HG03342 (cell line): ENCODE measurements around the gene LARGE2.
A peak's percentile ranks its signal among the peaks of the same experiment; 100 is the strongest.
"Not testable (repeated sequence)": the region's sequence is repeated elsewhere in the genome, so short reads cannot be mapped to it uniquely, and the experiment has no call there.

ENCODE experiments used
- ATAC-seq: cut with Tn5 transposase; IDR thresholded peaks from one replicate; pipeline ENCODE4 v1.9.1; 2021; ENCODE audit warnings: mild to moderate bottlenecking, moderate library complexity; ENCODE audit not compliant: unreplicated experiment

LARGE2 gene

DNA sequence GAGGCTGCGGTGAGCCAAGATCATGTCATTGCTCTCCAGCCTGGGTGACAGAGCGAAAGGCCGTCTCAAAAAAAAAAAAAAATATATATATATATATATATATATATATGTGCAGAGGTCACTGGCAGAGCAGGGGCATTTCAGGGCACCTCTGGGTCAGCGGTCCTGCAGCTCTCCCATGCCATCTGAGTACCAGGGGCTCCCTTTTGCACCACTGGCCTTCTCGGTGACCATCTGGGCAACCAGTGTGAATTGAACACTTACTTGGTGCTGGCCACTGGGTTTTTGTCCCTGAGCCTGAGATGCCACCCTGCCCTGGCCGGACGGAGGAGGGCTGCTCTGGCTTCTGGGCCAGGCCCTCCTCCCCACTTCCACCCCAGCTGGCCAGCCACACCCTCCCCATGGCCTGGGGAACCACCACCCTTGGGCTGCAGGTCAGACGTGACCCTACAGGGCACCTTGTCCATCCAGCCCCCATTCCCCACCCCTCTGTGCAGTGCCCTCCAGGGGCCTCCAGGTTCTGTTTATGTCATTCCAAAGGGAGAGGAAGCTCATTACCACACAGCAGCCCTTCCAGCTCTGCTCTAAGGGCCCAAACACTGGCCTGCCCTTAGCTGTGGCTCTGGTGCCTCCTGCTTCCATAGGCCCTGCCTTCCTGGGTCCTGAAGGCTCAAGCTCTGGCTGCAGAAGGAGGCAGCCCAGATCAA lies 26.8 kb upstream of the LARGE2 start:
- ATAC-seq, result no peak

DNA sequence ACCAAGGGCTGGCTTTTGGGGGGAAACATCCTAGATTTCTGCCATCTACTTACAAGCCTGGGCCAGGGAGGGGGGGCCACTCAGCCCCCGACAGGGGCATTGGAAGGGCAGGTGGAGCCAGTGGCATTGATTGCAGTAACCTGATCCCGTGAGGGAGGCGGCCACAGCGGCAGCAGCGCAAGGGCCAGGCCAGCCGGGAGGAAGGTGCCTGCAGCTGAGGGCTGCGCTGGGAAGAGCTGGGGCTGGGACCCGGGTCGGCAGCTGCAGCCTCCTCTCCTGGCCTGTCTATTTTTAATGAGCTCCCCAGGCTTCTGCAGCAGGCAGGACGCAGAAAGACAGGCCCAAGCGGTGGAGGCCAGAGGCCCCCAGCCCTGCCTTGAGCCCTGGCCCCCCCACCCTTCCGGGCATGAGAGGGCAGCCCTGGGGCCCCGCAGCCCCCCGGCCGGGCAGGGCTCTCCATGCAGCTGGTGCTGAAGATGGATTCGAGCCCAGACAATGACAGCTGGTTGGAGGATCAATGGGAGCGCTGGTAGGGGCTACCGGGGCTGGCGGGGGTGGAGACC lies 26.0 kb upstream of the LARGE2 start:
- no peak for ATAC-seq

DNA sequence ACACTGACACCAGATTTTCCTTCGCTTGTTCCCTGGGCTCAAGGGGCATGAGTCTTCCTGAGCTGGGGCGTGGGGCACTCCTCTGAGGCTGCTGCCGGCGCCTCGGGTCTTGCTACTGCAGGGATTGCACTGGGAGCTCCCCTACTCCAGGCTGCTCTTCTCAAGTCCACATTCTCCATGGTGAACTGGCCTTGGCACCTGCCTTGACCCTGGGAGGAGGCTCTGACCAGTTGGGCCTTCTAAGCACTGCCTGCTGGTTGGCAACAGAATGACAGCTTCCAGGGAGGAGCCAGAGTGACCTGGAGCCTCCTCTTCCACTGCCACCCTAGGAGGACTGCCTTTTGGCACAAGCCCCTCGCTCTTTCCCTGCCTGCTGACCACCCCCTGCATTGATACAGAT lies 24.9 kb upstream of the LARGE2 start:
- ATAC-seq, result no peak

DNA sequence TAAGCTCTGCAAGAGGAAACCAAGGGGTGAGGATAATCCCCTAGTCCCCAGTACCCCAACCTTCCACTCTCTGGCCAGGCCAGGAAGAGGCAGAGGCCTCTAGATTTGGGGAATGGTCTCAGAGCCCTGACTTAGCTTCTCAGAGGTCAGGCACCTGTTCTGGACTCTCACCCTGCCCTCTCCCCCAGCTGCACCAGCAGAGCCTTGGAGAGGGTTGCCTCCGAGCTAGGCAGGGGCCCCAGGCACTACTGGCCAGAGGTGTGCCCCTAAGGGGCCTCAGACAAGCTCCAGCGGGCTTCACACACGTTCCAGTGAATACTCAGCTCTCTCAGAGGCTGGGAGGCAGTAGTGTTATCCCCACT lies 23.4 kb upstream of the LARGE2 start:
- ATAC-seq, result no peak

DNA sequence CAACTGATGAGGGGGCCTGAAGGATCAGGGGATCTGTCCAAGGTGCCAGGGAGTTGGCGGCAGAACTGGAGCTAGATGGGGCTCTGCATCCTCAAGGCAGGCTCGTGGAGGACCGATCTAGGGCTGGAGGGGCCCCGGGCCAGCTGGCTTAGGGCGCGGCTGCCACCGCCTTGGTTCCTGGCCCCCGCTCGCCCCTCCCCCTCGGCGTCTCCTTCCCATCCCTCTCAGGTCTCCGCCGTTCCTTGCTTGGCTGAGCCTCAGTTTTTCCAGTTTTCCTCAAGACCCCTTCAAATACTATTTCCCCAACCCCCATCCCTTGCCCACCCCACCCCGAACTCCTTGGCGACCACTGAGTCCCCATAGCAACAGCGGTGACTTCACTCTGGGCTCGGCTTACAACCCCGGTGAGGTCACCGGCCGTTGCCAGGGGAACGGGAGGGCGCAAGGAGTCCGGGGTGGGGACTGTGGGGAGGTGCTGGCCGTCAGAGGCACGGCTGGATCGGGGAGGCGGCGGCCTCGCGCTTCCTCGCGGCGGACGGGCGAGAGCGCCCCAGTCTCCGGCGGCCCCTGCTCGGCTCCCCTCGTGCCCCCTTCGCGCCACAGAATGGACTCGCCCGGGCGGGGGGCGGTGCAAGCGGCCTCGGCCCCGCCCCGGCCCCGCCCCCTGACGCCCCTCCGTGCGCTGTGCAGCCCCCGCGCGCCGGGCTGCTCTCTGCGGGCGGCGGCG lies 22.8 kb upstream of the LARGE2 start:
- peak; percentile 72 for ATAC-seq

DNA sequence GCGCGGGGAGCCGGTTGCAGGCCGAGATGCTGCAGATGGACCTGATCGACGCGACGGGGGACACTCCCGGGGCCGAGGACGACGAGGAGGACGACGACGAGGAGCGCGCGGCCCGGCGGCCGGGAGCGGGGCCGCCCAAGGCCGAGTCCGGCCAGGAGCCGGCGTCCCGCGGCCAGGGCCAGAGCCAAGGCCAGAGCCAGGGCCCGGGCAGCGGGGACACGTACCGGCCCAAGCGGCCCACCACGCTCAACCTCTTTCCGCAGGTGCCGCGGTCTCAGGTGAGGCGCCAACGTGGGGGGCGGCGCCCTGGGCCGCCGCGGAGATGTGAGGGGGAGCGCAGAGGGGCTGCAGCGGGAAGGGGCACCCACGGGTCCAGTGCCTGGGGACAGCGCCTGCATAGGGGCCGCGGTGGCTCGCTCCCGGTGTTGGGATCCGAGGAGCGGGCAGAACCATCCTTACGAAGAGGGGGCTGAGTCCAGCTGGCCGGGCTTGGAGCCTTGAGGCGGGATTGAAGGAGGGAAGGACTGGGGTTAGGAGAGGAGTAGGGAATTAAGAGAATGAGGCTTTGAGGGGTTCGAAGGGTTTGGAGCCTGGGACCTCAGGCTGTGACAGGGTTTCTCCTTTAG lies 22.2 kb upstream of the LARGE2 start:
- not testable (repeated sequence) for ATAC-seq

DNA sequence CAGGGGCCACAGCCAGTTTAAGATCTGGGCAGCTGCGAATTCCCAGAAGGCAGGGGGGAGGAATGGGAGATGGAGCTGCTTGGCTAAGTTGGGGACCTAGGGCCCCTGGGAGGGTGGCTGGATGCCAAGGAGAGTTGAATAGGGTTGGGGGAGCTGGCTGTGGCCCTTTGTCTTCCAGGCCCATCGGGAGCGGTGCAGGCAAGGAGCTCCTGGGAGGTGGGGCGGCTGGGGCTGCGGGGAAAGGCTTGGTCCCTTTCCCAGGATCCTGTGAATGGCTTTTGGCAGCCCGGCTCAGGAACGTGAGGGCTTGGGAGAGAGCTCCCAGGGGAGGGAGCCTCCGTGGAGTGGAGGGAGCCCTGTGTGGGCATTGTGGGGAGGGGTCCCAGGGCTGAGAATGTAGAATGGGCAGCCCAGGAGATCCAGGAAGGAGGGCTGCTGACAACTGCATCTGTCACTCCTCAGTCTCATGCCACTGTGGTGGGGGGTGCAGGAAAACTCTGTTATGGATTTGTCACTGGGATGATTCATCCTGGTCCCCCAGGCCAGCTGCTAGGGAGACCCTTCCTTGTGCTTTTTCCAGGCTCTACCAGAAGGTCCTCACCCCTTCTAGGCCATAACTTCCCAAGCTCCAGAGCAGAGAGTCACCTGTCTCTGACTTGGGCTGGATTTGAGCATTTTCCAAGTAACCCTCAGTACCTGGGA lies 21.4 kb upstream of the LARGE2 start:
- ATAC-seq, result no peak

DNA sequence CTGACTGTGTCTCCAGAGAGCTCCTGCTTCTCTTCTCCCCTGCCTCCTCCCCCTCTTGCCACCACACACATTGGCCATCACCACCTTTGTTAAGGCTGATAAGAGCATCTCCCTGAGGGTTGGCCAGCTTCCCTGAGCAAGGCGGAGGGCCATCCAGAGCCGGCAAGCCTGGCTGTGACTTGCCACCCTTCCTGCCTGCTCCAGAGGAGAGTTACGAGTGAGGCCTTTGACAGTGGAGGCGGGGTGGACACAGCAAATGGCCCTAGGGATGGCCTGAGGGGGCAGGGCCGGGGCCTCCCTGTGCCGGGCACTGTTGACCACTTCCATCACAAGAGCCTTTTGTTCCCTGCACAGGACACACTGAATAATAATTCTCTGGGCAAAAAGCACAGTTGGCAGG lies 20.8 kb upstream of the LARGE2 start:
- ATAC-seq, result no peak

DNA sequence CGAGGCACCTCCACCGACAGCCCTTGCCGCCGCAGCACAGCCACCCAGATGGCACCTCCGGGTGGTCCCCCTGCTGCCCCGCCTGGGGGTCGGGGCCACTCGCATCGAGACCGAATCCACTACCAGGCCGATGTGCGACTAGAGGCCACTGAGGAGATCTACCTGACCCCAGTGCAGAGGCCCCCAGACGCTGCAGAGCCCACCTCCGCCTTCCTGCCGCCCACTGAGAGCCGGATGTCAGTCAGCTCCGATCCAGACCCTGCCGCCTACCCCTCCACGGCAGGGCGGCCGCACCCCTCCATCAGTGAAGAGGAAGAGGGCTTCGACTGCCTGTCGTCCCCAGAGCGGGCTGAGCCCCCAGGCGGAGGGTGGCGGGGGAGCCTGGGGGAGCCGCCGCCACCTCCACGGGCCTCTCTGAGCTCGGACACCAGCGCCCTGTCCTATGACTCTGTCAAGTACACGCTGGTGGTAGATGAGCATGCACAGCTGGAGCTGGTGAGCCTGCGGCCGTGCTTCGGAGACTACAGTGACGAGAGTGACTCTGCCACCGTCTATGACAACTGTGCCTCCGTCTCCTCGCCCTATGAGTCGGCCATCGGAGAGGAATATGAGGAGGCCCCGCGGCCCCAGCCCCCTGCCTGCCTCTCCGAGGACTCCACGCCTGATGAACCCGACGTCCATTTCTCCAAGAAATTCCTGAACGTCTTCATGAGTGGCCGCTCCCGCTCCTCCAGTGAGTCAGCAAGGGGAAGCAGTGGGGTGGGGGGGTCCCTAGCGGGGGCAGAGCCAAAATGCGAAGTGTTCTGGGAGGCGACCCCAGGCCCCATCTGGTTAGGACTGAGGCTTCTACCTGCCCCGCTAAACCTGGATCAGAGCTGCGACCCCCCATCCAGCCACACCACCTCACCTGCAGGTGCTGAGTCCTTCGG lies 19.7 kb upstream of the LARGE2 start:
- no peak for ATAC-seq

DNA sequence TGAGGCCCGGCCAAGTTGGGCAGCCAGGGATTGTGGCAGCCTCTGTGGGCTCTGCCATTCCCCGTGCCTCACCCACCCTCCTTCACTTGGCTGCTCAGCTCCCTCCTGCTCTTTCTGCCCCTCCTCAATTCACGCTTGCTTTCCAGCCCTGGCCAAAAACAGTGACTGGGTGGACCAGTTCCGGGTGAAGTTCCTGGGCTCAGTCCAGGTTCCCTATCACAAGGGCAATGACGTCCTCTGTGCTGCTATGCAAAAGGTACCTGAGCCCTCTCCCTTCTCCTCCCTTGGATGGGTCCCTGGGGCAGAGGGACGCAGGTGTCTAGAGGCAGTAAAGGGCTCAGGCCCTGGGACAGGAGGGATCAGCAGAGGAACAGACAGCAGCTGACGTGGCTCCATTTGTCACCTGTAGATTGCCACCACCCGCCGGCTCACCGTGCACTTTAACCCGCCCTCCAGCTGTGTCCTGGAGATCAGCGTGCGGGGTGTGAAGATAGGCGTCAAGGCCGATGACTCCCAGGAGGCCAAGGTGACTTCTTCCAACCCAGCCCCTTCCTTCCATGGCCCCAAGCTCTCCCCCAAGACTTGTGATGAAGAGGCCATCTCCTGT lies 18.0 kb upstream of the LARGE2 start:
- ATAC-seq, result no peak

DNA sequence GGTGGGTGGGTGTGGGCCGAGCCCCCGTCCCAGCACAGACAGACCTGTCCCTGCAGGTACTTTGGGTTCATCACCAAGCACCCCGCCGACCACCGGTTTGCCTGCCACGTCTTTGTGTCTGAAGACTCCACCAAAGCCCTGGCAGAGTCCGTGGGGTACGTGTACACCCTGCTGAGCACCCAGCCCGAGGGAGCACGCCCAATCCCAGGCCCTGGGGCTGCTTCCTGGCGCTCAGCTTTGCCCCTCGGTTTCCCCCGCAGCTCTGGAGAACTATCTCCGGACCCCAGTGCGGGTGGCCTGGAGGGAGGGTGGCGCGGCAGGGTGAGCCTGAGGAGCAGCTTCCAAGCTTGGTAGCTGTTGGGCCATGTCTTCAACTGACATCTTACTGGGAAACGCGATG lies 17.4 kb upstream of the LARGE2 start:
- no peak for ATAC-seq

DNA sequence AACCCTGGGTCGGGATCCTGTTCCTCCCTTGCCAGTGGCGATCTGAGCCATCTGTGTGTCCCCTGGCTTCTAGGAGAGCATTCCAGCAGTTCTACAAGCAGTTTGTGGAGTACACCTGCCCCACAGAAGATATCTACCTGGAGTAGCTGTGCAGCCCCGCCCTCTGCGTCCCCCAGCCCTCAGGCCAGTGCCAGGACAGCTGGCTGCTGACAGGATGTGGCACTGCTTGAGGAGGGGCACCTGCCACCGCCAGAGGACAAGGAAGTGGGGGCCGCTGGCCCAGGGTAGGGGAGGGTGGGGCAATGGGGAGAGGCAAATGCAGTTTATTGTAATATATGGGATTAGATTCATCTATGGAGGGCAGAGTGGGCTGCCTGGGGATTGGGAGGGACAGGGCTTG lies 16.9 kb upstream of the LARGE2 start:
- ATAC-seq, result not testable (repeated sequence)

DNA sequence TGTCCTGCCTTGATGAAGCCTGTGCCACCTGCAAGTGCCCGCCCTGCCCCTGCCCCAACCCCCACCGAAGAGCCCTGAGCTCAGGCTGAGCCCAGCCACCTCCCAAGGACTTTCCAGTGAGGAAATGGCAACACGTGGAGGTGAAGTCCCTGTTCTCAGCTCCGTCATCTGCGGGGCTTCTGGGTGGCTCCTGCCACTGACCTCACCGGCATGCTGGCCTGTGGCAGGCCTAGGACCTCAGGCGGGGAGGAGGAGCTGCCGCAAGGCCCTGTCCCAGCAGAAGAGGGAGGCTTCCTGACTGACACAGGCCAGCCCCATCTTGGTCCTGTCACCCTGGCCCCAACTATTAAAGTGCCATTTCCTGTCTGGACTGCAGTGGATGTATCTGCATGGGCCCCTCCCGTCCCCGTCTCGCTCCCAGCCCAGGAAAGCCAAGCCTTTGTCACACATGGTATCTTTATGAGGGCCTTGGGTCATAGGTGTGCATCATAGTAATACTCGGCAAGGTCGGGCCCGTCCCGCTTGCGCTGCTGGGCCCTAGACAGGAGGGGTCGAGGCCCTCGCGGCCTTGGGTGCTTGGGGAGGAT lies 16.3 kb upstream of the LARGE2 start:
- ATAC-seq, result no peak

DNA sequence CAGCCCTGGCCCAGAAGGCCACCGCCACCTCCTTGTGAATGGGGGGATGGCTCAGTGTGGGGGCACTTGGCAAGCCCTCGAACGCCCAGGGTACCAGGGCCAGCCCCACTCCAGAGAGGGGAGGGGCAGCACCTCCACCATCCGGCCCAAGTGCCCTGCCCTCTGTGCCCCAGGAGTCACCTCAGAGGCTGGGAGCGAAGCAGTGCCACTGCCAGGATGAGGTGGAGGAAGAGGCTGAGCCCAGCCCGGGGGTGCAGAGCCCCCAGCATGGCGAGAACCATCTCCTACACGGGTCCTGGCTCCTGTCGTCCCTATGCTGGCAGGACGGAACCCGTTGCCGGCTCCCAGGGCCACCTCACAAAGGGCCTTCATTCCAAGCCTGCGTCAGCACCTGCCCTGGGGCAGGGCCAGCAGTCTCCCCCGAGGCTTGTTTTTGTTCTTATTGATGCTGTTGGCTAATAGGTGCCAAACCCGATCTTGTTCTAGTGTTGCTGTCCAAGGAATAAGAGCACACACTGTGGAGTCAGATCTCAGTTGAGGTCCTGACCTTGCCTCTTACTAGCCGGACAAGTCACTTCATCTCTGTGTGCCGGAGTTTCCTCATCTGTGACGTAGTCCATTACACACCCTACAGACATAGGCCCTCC lies 15.4 kb upstream of the LARGE2 start, which contains the start of gene FREY1:
Gene FREY1, minus strand, starts transcription at position 307 of the 647 bp plus-strand sequence. Its CDS starts 26 bp downstream, at position 281.
- ATAC-seq, result no peak

DNA sequence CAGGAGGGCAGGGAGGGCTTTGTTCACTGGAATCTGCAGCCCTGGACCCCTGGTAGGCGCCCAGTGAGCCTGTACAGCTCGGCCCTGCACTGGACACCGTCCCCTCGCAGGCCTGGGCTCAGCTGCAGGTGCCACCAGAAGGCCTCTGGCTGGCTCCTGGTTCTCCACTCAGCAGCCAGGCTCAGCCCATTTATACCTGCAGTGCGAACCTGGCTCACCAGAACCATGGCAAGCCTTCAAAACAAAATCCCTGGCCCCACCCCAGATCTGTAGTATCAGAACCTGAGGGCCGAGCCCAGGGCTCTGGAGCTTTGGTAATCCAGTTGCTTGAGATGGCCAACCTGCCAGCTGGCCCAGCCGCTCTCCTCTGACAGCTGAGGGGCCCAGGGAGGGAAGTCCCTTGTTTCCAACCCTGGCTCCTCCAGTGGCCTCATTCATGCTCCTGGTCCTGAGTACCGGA lies 14.5 kb upstream of the LARGE2 start:
- no peak for ATAC-seq

DNA sequence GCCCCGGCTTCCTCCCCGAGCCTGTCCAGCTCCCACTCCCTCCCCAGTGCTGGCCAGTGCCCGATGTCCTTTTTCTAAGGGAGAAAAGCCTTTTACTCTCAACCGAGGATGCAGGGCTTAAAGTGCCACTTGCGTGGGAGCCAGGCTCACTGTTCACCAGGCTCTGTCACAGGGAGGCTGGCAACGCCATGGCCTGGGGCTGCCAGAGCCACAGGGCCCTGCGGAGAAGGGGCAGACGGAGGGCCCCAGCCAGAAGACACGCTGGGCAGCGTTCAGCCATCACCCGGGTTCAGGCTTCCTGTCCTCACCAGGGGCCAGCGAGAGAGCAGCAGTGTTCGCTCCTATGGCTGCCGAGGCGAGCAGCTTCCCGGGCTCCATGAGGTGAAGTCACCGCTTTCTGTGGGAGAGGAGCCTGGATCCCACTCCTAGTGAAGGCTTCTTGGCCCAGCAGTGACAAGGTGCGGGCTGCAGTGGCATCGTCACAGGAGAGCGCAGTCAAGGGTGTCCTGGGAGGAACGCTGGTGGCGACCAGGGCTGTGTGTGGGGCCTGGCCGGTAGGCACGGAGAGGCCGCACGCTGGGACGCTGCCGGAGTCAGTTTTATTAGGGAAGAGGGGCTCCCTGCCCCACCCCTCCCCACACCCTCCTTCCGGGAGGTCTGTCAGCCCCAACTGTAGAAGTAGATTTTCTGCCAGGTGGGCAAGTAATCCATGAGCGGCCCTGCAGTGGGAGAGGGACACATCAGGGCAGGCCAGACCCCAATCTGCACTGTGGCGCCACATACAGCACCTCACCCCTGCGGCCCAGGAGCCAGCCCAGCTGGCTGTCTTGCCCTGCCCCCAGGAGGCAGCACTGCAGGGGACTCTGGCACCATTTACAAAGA lies 12.6 kb upstream of the LARGE2 start:
- ATAC-seq, result no peak

DNA sequence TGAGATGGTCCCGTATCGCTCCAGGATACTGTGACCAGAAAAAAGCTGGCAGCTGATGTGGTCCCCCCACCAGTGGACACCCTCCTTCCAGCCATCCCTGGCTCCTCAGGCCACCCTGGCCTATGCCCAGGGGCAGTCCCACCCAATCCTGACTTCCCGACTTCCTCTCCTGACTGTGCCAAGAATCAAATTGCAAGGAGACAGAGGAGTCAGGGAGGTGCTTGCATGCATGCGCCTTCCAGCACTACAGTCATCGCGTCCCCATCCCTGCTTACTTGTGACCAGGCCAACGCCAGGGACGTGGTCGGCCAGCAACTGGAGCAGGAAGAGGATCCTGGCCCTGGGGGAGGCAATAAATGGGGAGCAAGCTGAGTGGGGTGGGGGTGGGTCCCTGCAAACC lies 11.8 kb upstream of the LARGE2 start:
- no peak for ATAC-seq

DNA sequence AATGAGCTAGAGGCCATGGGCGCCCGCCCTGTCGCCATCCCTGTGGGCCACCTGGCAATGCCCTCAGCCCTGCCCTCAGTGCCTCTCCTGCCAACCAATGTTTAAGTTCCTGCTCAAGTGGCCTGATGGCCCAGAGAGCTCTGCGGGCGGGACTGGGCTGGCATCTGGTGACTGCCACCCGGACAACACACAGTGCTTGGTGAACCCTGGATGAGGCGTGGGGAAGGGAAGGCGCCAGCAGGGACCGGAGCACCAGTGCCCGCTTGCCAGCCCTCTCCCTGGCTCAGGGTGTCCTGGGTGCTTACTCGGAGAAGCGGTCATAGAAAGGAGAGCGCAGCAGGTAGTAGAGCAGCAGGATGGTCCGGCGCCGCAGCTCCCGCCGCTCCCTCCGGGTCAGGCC lies 8.9 kb upstream of the LARGE2 start:
- ATAC-seq, result no peak
